ENCODE results near the gene PSMB5. TPM values are rescaled to one million over a fixed set of nuclear protein-coding genes. Genes with fewer than 3 reads are reported as not detected.

The PSMB5 gene
- total and polyA plus RNA-seq, 2 of the 13 experiments (the other 11 are each of a cell fraction or from before 2014, with no cell fraction given) = 705 to 871 TPM

DNA sequence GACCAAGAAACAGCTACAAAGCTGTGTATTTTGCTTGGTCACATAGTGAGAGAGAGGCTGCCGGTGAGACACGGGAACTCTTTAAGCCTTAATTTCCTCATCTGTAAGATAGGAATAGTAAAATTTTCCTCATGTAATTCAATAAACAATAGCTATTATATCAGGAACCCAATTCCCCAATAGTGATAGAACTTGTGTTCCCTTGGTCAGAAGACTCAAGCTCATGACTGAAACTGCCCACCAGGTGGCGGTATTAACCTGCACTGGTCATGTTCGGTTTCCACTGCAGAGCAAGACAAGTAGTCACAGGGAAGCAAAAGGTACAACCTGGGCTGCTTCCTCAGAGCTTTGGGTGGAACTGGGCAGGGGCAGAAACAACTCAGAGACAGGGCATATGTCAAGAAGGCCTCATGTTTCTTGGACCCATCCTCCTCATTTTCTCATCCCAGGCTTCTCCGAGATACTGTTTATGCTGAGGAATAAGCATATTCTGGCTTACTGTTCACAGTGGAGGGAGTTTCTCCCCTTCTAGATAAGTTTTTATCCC, 48.1 kb downstream of the PSMB5 start (continued):
- TF ChIP-seq, protein P1, sequence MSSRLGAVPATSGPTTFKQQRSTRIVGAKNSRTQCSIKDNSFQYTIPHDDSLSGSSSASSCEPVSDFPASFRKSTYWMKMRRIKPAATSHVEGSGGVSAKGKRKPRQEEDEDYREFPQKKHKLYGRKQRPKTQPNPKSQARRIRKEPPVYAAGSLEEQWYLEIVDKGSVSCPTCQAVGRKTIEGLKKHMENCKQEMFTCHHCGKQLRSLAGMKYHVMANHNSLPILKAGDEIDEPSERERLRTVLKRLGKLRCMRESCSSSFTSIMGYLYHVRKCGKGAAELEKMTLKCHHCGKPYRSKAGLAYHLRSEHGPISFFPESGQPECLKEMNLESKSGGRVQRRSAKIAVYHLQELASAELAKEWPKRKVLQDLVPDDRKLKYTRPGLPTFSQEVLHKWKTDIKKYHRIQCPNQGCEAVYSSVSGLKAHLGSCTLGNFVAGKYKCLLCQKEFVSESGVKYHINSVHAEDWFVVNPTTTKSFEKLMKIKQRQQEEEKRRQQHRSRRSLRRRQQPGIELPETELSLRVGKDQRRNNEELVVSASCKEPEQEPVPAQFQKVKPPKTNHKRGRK (CRISPR knock-in tag; IDR thresholded peaks at IDR 0.05) = no peak
- TF ChIP-seq ATF7 (IDR thresholded peaks at IDR 0.05) (no peak), ATF7 (CRISPR knock-in tag; IDR thresholded peaks at IDR 0.05) (no peak), PAWR (CRISPR knock-in tag; IDR thresholded peaks at IDR 0.05; ENCODE audit: borderline replicate concordance) (no peak), NFIB (CRISPR knock-in tag; IDR thresholded peaks at IDR 0.05; ENCODE audit: borderline replicate concordance) (no peak), ZNF34 (CRISPR knock-in tag; IDR thresholded peaks at IDR 0.05; ENCODE audit: borderline replicate concordance) (no peak), LCORL (IDR thresholded peaks at IDR 0.05) (no peak), LCORL (CRISPR knock-in tag; IDR thresholded peaks at IDR 0.05) (no peak), ZNF317 (CRISPR knock-in tag; IDR thresholded peaks at IDR 0.05) (no peak), RCOR2 (CRISPR knock-in tag; IDR thresholded peaks at IDR 0.05) (no peak), ZNF878 (CRISPR knock-in tag; IDR thresholded peaks at IDR 0.05) (no peak), ARID2 (CRISPR knock-in tag; IDR thresholded peaks at IDR 0.05; ENCODE audit: borderline replicate concordance) (no peak), ZFYVE20 (CRISPR knock-in tag; IDR thresholded peaks at IDR 0.05; ENCODE audit: borderline replicate concordance, low read depth) (no peak), ZNF550 (CRISPR knock-in tag; IDR thresholded peaks at IDR 0.05; ENCODE audit: borderline replicate concordance) (no peak), ZNF274 (CRISPR knock-in tag; IDR thresholded peaks at IDR 0.05) (no peak), REXO4 (CRISPR knock-in tag; IDR thresholded peaks at IDR 0.05; ENCODE audit: borderline replicate concordance) (no peak), ZNF546 (CRISPR knock-in tag; conservative IDR thresholded peaks at IDR 0.05) (no peak), ZNF614 (CRISPR knock-in tag; IDR thresholded peaks at IDR 0.05; ENCODE audit: borderline replicate concordance) (peak; percentile 92), YY1 (IDR thresholded peaks at IDR 0.05; ENCODE audit: insufficient read depth, insufficient replicate concordance, low read depth, low read length) (no peak)
- TF ChIP-seq, protein P2, sequence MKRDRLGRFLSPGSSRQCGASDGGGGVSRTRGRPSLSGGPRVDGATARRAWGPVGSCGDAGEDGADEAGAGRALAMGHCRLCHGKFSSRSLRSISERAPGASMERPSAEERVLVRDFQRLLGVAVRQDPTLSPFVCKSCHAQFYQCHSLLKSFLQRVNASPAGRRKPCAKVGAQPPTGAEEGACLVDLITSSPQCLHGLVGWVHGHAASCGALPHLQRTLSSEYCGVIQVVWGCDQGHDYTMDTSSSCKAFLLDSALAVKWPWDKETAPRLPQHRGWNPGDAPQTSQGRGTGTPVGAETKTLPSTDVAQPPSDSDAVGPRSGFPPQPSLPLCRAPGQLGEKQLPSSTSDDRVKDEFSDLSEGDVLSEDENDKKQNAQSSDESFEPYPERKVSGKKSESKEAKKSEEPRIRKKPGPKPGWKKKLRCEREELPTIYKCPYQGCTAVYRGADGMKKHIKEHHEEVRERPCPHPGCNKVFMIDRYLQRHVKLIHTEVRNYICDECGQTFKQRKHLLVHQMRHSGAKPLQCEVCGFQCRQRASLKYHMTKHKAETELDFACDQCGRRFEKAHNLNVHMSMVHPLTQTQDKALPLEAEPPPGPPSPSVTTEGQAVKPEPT (CRISPR knock-in tag; IDR thresholded peaks at IDR 0.05; ENCODE audit: low read depth) = no peak
- TF ChIP-seq, protein P3, sequence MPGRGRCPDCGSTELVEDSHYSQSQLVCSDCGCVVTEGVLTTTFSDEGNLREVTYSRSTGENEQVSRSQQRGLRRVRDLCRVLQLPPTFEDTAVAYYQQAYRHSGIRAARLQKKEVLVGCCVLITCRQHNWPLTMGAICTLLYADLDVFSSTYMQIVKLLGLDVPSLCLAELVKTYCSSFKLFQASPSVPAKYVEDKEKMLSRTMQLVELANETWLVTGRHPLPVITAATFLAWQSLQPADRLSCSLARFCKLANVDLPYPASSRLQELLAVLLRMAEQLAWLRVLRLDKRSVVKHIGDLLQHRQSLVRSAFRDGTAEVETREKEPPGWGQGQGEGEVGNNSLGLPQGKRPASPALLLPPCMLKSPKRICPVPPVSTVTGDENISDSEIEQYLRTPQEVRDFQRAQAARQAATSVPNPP (CRISPR knock-in tag; IDR thresholded peaks at IDR 0.05) = no peak
- TF ChIP-seq, protein P4, sequence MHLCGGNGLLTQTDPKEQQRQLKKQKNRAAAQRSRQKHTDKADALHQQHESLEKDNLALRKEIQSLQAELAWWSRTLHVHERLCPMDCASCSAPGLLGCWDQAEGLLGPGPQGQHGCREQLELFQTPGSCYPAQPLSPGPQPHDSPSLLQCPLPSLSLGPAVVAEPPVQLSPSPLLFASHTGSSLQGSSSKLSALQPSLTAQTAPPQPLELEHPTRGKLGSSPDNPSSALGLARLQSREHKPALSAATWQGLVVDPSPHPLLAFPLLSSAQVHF (CRISPR knock-in tag; IDR thresholded peaks at IDR 0.05) = no peak
- TF ChIP-seq, protein P5, sequence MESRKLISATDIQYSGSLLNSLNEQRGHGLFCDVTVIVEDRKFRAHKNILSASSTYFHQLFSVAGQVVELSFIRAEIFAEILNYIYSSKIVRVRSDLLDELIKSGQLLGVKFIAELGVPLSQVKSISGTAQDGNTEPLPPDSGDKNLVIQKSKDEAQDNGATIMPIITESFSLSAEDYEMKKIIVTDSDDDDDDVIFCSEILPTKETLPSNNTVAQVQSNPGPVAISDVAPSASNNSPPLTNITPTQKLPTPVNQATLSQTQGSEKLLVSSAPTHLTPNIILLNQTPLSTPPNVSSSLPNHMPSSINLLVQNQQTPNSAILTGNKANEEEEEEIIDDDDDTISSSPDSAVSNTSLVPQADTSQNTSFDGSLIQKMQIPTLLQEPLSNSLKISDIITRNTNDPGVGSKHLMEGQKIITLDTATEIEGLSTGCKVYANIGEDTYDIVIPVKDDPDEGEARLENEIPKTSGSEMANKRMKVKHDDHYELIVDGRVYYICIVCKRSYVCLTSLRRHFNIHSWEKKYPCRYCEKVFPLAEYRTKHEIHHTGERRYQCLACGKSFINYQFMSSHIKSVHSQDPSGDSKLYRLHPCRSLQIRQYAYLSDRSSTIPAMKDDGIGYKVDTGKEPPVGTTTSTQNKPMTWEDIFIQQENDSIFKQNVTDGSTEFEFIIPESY (CRISPR knock-in tag; IDR thresholded peaks at IDR 0.05) = peak; percentile 63
- TF ChIP-seq, protein P6, sequence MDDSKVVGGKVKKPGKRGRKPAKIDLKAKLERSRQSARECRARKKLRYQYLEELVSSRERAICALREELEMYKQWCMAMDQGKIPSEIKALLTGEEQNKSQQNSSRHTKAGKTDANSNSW (CRISPR knock-in tag; IDR thresholded peaks at IDR 0.05; ENCODE audit: borderline replicate concordance) = no peak
